ENCODE results near the gene SEC24D.

Gene SEC24D

GRCh38 chr4:118772081-118772766 lies 63.7 kb downstream of the SEC24D start:
- peak; percentile 38 for DNase-seq

- no peak for DNase-seq
Observed at GRCh38 chr4:118770741-118771187, 65.2 kb downstream of the SEC24D start.

GRCh38 chr4:118769161-118769560 lies 66.8 kb downstream of the SEC24D start:
- DNase-seq: no peak

GRCh38 chr4:118767109-118767508 lies 68.8 kb downstream of the SEC24D start:
- no peak for DNase-seq

GRCh38 chr4:118765399-118765798 lies 70.5 kb downstream of the SEC24D start:
- DNase-seq: no peak

GRCh38 chr4:118762730-118763477 lies 73.0 kb downstream of the SEC24D start:
- DNase-seq: no peak

- no peak for DNase-seq
Observed at GRCh38 chr4:118762155-118762554, 73.8 kb downstream of the SEC24D start.

GRCh38 chr4:118761397-118762016 lies 74.4 kb downstream of the SEC24D start:
- no peak for DNase-seq

- DNase-seq: no peak
Observed at GRCh38 chr4:118760493-118760892, 75.4 kb downstream of the SEC24D start.

- DNase-seq: no peak
Observed at GRCh38 chr4:118760092-118760491, 75.8 kb downstream of the SEC24D start.

- DNase-seq: no peak
Observed at GRCh38 chr4:118759481-118759880, 76.4 kb downstream of the SEC24D start.

- DNase-seq: no peak
Observed at GRCh38 chr4:118758293-118758692, 77.6 kb downstream of the SEC24D start.

- no peak for DNase-seq
Observed at GRCh38 chr4:118757761-118758251, 78.1 kb downstream of the SEC24D start.

GRCh38 chr4:118756958-118757357 lies 79.0 kb downstream of the SEC24D start:
- no peak for DNase-seq

GRCh38 chr4:118756429-118756828 lies 79.5 kb downstream of the SEC24D start:
- DNase-seq: no peak

GRCh38 chr4:118755438-118756226 lies 80.3 kb downstream of the SEC24D start:
- no peak for DNase-seq

- DNase-seq: no peak
Observed at GRCh38 chr4:118754890-118755289, 81.0 kb downstream of the SEC24D start.

- DNase-seq: no peak
Observed at GRCh38 chr4:118753685-118754084, 82.2 kb downstream of the SEC24D start.

GRCh38 chr4:118753096-118753495 lies 82.8 kb downstream of the SEC24D start:
- no peak for DNase-seq

- DNase-seq: no peak
Observed at GRCh38 chr4:118752551-118752950, 83.4 kb downstream of the SEC24D start.

GRCh38 chr4:118751629-118752323 lies 84.2 kb downstream of the SEC24D start:
- no peak for DNase-seq

- DNase-seq: no peak
Observed at GRCh38 chr4:118749347-118749988, 86.5 kb downstream of the SEC24D start.

Measured in activated CD4-positive, alpha-beta T cell treated with anti-CD3 and anti-CD28 coated beads, Interleukin-2, Interleukin-6, amounts not matched to agents 100 ng/mL and 50 ng/mL, durations not matched to agents 16 hours and 8 hours (primary cell).